Stimulated activated effector memory CD8-positive, alpha-beta T cell treated with anti-CD3 and anti-CD28 coated beads, Interleukin-12 subunit alpha, Interleukin-12 subunit beta, amount 100 ng/mL, for 72 hours (primary cell): Measurements from ENCODE around the gene MAB21L2.
A peak's percentile ranks its signal among the peaks of the same experiment; 100 is the strongest.

Source experiments
- ATAC-seq: fragments of 150-1000 bp; cut with Tn5 transposase; 2 replicates; pipeline ENCODE4 v1.10.0; 2021
- DNase-seq, 2 donors: peaks; one replicate each; pipeline ENCODE4 v3.0.0; 2021 to 2022; ENCODE audit warnings: low spot score in 2 of 2
- H3K27ac Mint-ChIP-seq: one replicate; pipeline ENCODE4 v1.8.0; 2022; ENCODE audit warnings: mild to moderate bottlenecking, mixed read lengths
- H3K36me3 Mint-ChIP-seq: one replicate; pipeline ENCODE4 v1.8.0; 2022; ENCODE audit warnings: mild to moderate bottlenecking, mixed read lengths
- H3K4me1 Mint-ChIP-seq: one replicate; pipeline ENCODE4 v1.8.0; 2022; ENCODE audit warnings: mixed read lengths
- H3K4me3 Mint-ChIP-seq: one replicate; pipeline ENCODE4 v1.8.0; 2022; ENCODE audit warnings: mild to moderate bottlenecking, mixed read lengths
- H3K9me3 Mint-ChIP-seq: one replicate; pipeline ENCODE4 v1.8.0; 2022; ENCODE audit warnings: mixed read lengths

Gene MAB21L2

DNA sequence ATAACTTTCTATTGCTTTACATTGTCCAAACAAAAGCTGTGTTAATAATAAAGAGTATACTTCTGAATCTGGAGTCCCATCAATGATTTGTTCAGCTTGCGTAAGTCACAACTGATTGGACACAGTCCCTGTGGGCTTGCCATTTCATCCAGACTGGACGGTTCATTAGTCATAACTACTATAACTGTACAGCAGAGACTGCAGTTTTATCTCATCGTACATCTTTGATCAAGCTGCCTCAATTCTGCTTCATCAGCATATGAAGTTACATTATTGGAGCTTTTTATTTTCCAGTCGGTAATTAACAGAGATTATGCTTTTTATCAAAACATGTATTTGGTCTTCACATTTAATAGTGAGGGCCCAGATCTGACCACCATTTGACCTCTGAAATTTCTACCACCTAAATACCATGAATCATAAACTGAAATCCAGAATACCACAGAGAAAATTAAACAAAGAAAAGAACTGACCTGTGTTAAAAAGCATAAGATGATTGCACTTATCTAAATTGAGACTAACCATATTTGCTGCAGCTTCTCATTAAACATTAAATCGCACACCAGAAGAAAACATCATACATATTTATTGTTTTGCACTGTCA, 12.5 kb upstream of the MAB21L2 start:
- ATAC-seq (no peak), DNase-seq (no peak)
- no peak overlapping the region for H3K4me3 Mint-ChIP-seq
- peaks cover 3% of the 10 kb centered on the region for H3K9me3 Mint-ChIP-seq
- no peak overlapping the region for H3K27ac Mint-ChIP-seq
- no peaks in the 10 kb centered on the region for H3K4me1 Mint-ChIP-seq
- H3K36me3 Mint-ChIP-seq, result peaks cover 7% of the 10 kb centered on the region

DNA sequence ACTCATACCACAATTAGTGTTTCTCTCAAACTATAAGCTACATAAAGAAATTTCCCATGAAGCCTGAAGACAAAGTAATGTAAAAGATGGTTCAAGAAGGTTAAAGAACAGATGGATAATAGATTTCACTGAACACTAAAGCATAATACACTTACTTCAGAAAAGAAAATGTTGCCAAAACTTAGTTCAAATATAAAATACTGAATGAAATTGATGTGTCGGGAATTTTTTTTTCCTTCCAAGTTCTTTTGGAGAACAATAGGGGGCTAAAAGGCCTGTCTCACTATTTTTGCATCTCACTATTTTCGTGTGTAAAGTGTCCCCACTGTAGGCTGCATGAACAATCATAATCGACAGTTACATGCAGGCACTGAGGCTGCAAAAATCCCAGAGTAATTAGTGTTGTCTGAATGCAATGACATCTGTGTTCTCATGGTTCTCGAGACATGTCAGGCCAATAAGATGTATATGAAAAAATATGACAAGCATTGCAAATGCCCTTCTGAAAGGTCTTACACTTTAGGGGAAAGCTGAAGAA, 11.9 kb upstream of the MAB21L2 start:
- DNase-seq (no peak), ATAC-seq (no peak)
- H3K4me1 Mint-ChIP-seq, result no peaks in the 10 kb centered on the region
- H3K9me3 Mint-ChIP-seq, result peaks cover 1% of the 10 kb centered on the region
- H3K36me3 Mint-ChIP-seq, result peaks cover 7% of the 10 kb centered on the region
- H3K27ac Mint-ChIP-seq, result no peak overlapping the region
- H3K4me3 Mint-ChIP-seq, result no peak overlapping the region

DNA sequence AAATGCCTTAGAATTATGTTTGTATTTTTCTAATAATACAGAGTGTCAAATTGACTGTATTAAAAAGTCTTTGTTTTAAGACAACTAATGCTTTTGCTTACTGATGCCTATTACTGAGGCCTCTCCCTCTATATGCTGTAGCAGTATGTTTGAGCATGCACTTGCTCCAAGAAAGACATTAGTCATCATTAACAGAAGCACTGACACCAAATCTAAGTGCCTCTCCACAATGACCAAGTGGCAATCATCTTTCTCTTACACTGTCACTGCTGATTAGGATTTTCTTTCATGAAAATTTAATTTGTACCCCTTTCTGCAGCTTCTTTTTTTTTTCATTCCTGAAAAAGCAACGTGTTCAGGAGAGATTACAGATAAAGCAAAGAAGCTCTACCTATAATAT, 11.1 kb upstream of the MAB21L2 start:
- Mint-ChIP-seq H3K27ac (no peak overlapping the region), H3K36me3 (peaks cover 7% of the 10 kb centered on the region), H3K4me3 (no peak overlapping the region), H3K9me3 (no peaks in the 10 kb centered on the region), H3K4me1 (no peaks in the 10 kb centered on the region)
- no peak for ATAC-seq
- no peak for DNase-seq

DNA sequence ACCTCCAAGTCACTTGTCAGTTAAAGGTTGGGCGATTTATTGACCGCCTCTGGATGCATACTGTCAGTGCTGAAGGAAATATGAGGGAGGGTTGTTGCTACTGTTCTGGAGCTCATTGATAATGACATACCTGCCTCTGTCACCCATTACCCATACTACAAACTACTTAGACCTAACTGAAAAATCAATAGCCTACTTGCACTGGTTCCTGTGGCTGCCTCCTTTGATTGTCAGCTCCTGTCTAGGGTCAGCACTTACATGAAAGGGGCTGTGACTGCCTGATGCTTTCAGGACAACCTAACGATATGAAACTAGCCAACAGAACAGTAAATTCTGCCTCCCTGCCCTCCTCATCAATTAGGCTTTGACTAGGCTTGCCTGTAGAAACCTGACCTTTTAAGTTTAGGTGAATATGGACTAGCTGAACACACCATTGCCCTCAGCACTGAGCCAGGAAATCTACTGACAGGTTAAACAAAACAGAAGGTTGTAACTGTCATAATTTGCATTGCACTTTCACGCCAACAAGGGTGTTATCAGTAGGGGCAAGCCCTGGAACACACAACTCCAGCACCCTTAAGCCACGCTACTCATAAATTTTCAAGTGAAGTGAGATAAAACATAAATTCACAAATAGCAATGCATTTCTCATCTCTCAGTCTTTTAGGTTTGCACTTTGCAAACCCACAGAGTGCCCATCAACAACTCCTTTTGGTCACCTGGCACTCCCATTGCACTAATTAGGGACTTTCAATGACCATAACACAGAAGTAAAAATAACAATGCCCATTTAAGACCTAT, 9.0 kb upstream of the MAB21L2 start:
- ATAC-seq, result no peak
- Mint-ChIP-seq H3K4me1 (no peaks in the 10 kb centered on the region), H3K4me3 (no peak overlapping the region), H3K36me3 (peaks cover 7% of the 10 kb centered on the region), H3K27ac (no peak overlapping the region), H3K9me3 (no peaks in the 10 kb centered on the region)
- DNase-seq, result no peak

DNA sequence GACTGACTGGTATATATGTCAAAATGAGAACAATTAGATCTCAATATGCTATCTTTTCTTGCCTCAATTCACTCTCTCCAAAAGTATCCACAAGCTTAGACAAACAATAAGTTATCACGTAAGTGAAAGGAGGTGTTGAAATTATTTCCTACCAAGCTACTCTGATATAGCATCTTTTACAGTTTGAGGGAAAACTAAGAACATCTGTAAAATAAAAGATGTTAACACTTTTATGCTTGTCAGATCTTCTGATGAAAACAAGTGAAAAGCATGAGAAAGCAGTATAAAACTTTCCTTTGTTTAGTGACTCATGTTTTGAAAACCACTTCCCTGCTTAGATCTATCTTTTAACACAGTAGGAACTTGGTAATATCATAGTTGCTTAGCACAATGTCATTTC, 8.4 kb upstream of the MAB21L2 start:
- Mint-ChIP-seq H3K36me3 (peaks cover 7% of the 10 kb centered on the region), H3K4me1 (no peaks in the 10 kb centered on the region), H3K9me3 (no peaks in the 10 kb centered on the region), H3K27ac (no peak overlapping the region), H3K4me3 (no peak overlapping the region)
- DNase-seq (no peak), ATAC-seq (peak; percentile 57)

DNA sequence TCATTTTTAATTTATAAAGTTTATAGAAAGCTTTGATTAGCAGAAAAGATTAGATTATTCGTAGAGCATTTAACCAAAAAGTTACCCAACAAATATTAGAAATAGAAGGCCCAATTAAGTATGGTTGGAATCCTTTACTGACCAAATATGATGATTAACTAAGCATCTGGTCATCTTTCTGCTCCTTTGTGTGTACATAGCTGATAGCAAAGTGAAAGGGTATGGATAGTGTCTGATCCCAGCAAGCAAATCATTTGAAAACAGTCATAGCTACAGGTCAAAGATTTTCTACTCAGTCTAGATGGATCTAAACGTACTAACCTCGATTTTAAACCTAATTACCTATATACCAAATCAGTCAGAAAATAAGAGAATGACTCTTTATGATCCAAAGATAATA, 7.3 kb upstream of the MAB21L2 start:
- H3K36me3 Mint-ChIP-seq, result peaks cover 18% of the 10 kb centered on the region
- no peak for DNase-seq
- no peak overlapping the region for H3K4me3 Mint-ChIP-seq
- no peak overlapping the region for H3K27ac Mint-ChIP-seq
- no peak for ATAC-seq
- no peaks in the 10 kb centered on the region for H3K9me3 Mint-ChIP-seq
- no peaks in the 10 kb centered on the region for H3K4me1 Mint-ChIP-seq

DNA sequence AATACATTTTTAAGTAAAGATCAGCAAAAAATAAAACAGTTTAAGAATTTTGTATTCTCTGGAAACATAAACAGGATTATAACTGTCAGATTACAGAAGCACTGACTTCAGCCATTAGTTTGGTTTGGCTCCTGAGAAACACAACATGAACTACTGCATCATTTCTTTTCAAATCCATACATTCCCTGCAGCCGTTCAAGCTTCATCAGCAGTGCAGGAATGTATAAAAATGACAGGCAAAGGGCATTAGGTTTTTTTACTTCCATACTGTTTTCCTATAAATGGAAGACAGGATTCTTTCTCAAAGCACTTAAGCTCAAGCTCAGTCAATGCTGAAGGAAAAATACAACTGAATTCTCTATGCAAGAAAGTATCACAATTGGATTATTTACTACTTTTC, 4.2 kb upstream of the MAB21L2 start:
- H3K4me1 Mint-ChIP-seq, result no peaks in the 10 kb centered on the region

DNA sequence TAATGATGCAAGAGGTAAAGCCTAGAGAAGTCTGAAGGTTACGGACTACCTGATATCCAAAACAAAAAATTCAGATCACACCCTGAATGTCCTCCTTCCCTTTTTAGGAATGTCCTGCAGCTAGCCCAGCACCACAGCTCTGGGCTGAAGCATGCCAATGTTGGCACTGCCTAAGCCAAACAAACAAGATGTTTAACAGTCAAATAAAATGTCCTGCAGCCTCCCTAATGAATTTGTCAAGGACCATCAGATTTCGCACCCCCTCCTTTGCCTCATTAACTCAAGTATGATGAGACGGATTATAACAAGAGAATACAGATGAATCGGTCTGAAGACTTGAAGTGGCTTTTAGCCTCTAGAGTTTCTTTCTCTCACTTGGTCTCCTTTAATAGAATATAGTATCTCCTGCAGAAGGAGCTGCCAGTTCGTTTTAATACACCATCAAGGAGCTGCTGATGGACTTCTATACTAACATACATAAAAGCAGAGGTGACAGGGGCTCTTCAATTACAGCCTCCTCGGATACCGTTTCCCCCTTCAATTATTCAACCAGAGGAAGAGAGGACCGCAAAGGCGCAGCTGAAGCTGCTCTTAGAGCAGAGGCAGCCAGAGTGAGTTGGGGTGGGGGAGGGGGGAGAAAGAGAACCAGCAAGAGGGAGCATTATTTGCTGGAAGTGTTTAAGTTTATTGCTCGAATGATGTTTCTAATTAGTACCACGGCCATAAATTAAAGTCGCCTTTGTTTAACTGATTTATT, 3.0 kb upstream of the MAB21L2 start:
- H3K4me3 Mint-ChIP-seq, result no peak overlapping the region
- H3K9me3 Mint-ChIP-seq, result no peaks in the 10 kb centered on the region
- ATAC-seq (no peak), DNase-seq (no peak)
- H3K36me3 Mint-ChIP-seq, result peaks cover 30% of the 10 kb centered on the region
- no peaks in the 10 kb centered on the region for H3K4me1 Mint-ChIP-seq
- no peak overlapping the region for H3K27ac Mint-ChIP-seq

More for the DNA sequence above, 4.2 kb upstream of the MAB21L2 start:
- Mint-ChIP-seq H3K36me3 (peaks cover 20% of the 10 kb centered on the region), H3K9me3 (no peaks in the 10 kb centered on the region), H3K4me3 (no peak overlapping the region), H3K27ac (no peak overlapping the region)
- no peak for DNase-seq
- no peak for ATAC-seq

DNA sequence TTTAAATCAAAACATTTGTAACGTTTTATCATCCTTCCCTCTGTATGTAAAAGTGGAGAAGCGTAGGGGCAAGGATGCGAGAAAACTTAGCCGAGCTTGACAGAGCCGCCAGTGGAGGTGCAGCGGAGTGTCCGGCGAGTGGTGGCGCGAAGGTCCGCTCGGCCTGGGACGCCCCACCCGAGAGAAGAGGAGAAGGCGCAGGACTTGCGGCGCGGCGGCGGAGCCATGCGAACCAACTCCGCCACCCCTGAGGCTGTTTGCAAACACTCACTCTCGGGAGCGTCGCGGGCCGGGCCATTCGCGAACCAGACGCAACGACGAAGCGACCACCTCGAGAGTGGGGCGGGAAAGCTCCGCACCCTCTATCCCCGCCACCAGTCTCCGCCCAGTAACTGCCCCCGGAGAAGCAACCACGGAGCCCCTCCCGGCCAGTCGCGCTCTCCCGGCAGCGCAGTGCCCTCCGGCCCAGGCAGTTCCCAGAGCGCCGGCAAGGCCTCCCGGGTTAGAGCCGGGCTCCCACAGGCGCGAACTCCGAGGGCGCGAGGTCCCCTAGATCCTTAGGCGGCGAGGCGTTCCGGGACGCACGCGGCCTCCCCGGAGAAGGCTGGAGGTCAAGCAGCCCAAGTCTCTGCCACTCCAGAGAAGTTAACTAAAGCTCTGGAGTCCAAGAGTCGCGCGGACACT, 2.3 kb upstream of the MAB21L2 start:
- Mint-ChIP-seq H3K4me3 (no peak overlapping the region), H3K4me1 (no peaks in the 10 kb centered on the region), H3K36me3 (peaks cover 38% of the 10 kb centered on the region), H3K27ac (no peak overlapping the region), H3K9me3 (no peaks in the 10 kb centered on the region)
- ATAC-seq (no peak), DNase-seq (no peak)

DNA sequence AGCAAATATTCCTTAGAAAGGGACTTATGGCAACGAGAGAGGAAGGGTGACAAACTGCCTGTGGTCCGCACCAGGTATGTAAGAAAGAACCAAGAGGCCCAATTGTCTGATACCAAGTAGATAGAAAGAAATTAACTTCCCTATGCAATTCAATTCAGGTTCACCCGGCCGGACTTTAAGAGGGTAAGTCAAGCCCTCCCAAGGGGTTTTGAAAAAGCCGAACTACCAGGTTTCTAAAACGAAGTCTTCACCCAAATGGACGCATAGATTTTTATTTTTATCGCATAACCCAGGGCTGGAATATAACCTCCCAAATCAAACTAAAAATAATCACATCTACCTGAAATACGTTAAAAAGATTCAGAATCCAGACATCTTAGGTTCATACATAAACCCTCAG, 1.6 kb upstream of the MAB21L2 start:
- no peak for DNase-seq
- H3K4me1 Mint-ChIP-seq, result no peaks in the 10 kb centered on the region
- H3K4me3 Mint-ChIP-seq, result no peak overlapping the region
- peaks cover 39% of the 10 kb centered on the region for H3K36me3 Mint-ChIP-seq
- no peaks in the 10 kb centered on the region for H3K9me3 Mint-ChIP-seq
- no peak overlapping the region for H3K27ac Mint-ChIP-seq
- no peak for ATAC-seq

DNA sequence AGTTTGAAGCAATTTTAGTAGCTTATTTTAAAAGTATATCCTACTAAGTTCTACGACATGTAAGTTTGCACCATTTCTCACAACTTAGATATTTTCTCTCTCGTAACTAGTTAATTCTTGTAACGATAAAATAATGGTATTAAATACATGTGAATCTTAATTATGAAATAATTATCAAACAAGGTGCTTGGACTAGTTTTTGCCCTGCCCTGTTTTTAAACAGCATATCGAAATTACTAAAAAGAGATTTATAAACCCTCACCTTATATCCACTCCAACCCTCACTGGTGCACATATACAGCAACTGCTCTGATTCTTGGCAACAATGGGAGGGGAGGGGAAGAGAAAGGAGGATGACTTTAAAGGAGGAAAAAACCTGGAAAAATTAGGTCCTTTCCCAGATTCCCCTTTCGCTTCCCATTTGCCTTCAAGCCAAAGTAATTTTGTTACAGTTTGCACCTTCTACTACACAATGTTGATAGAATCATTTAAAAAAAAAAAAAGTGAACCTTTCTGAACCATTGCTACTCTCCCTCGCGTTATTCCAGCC, 820 bp upstream of the MAB21L2 start:
- Mint-ChIP-seq H3K4me1 (no peaks in the 10 kb centered on the region), H3K9me3 (no peaks in the 10 kb centered on the region), H3K36me3 (peaks cover 43% of the 10 kb centered on the region), H3K27ac (no peak overlapping the region), H3K4me3 (no peak overlapping the region)
- DNase-seq, result no peak
- no peak for ATAC-seq

DNA sequence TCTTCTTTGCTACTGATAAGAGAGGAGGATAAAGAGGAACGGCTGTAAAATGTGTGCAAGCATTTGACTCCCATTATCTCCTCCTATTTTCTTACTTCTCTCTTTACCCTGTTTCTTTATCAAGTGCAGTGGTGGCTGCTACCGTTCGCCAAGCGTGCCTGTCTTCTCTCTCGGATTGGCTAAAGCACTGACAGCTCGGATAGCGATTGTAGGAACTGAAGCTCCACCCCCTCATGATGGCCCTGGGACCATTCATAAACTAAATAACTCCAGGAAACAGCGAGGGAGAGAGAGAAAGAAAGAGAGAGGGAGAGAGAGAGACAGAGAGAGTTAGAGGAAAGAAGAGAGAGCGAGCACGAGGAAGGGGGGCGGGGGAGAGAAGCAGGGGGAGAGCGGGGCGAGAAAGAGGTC, 305 bp upstream of the MAB21L2 start:
- no peaks in the 10 kb centered on the region for H3K4me1 Mint-ChIP-seq
- H3K27ac Mint-ChIP-seq, result no peak overlapping the region
- no peak overlapping the region for H3K4me3 Mint-ChIP-seq
- DNase-seq (no peak), ATAC-seq (no peak)
- H3K9me3 Mint-ChIP-seq, result no peaks in the 10 kb centered on the region
- peaks cover 47% of the 10 kb centered on the region for H3K36me3 Mint-ChIP-seq

DNA sequence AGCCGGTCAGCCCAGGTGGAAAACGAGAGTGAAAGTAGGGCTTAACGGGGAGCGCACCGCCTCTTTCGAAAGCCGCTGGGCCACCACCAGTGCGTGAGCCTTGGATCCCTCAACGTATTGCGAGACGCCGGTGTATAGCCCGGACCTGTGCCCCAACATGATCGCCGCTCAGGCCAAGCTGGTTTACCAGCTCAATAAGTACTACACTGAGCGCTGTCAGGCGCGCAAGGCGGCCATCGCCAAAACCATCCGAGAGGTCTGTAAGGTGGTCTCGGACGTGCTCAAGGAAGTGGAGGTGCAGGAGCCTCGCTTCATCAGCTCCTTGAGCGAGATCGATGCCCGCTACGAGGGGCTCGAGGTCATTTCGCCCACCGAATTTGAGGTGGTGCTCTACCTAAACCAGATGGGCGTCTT, 929 bp downstream of the MAB21L2 start:
- Mint-ChIP-seq H3K4me3 (no peak overlapping the region), H3K36me3 (peaks cover 47% of the 10 kb centered on the region), H3K4me1 (no peaks in the 10 kb centered on the region), H3K27ac (no peak overlapping the region), H3K9me3 (no peaks in the 10 kb centered on the region)
- DNase-seq (no peak), ATAC-seq (no peak)

DNA sequence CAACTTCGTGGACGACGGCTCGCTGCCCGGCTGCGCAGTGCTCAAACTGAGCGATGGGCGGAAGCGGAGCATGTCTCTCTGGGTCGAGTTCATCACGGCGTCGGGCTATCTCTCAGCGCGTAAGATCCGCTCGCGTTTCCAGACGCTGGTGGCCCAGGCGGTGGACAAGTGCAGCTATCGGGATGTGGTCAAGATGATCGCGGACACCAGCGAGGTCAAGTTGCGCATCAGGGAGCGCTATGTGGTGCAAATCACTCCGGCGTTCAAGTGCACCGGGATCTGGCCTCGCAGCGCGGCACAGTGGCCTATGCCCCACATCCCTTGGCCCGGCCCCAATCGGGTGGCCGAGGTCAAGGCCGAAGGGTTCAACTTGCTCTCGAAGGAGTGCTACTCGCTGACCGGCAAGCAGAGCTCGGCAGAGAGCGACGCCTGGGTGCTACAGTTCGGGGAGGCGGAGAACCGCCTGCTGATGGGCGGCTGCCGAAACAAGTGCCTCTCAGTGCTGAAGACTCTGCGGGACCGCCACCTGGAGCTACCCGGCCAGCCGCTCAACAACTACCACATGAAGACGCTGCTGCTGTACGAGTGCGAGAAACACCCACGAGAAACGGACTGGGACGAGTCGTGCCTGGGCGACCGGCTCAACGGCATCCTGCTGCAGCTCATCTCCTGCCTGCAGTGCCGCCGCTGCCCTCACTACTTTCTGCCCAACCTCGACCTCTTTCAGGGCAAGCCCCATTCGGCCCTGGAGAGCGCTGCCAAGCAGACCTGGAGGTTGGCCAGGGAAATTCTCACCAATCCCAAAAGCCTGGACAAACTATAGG, 1.5 kb downstream of the MAB21L2 start:
- ATAC-seq (no peak), DNase-seq (no peak)
- no peaks in the 10 kb centered on the region for H3K4me1 Mint-ChIP-seq
- H3K27ac Mint-ChIP-seq, result no peak overlapping the region
- peaks cover 52% of the 10 kb centered on the region for H3K36me3 Mint-ChIP-seq
- no peaks in the 10 kb centered on the region for H3K9me3 Mint-ChIP-seq
- no peak overlapping the region for H3K4me3 Mint-ChIP-seq
